HEK293T (cell line): Measurements from ENCODE around the gene CTF1.

Experiments
- ARNT ChIP-seq: fragments of 450-650 bp; IDR thresholded peaks from 2 replicates; pipeline ENCODE4 v1.6.1; 2017; ENCODE audit warnings: mild to moderate bottlenecking
- BHLHE40 ChIP-seq: fragments of 450-650 bp; IDR thresholded peaks from 2 replicates; pipeline ENCODE4 v1.6.1; 2016; ENCODE audit warnings: mild to moderate bottlenecking, moderate library complexity, borderline replicate concordance
- CTBP1 ChIP-seq: fragments of 450-650 bp; IDR thresholded peaks from 2 replicates; pipeline ENCODE4 v1.6.1; 2016; ENCODE audit warnings: borderline replicate concordance
- ELF4 ChIP-seq: fragments of 450-650 bp; IDR thresholded peaks from 2 replicates; pipeline ENCODE4 v1.6.1; 2017; ENCODE audit warnings: antibody characterized with exemption
- FOXK2 ChIP-seq: fragments of 450-650 bp; IDR thresholded peaks from 2 replicates; pipeline ENCODE4 v1.6.1; 2016; ENCODE audit warnings: mild to moderate bottlenecking
- FOXM1 ChIP-seq: fragments of 450-650 bp; IDR thresholded peaks from 2 replicates; pipeline ENCODE4 v1.6.1; 2017; ENCODE audit warnings: mild to moderate bottlenecking, borderline replicate concordance
- HDGF ChIP-seq: fragments of 450-650 bp; IDR thresholded peaks from 2 replicates; pipeline ENCODE4 v1.6.1; 2017; ENCODE audit warnings: antibody characterized with exemption, borderline replicate concordance
- L3MBTL2 ChIP-seq: fragments of 450-650 bp; conservative IDR thresholded peaks from 2 replicates; pipeline ENCODE4 v1.6.1; 2016; ENCODE audit warnings: mild to moderate bottlenecking
- LEF1 ChIP-seq: fragments of 450-650 bp; IDR thresholded peaks from 2 replicates; pipeline ENCODE4 v1.6.1; 2017; ENCODE audit warnings: mild to moderate bottlenecking, borderline replicate concordance
- NFRKB ChIP-seq: fragments of 450-650 bp; IDR thresholded peaks from 2 replicates; pipeline ENCODE4 v1.6.1; 2016; ENCODE audit warnings: mild to moderate bottlenecking, moderate library complexity
- SP1 ChIP-seq: fragments of 450-650 bp; IDR thresholded peaks from 2 replicates; pipeline ENCODE4 v1.6.1; 2017
- SUZ12 ChIP-seq: fragments of 450-650 bp; IDR thresholded peaks from 2 replicates; pipeline ENCODE4 v1.6.1; 2016; ENCODE audit warnings: mild to moderate bottlenecking
- TARDBP ChIP-seq: fragments of 450-650 bp; IDR thresholded peaks from 2 replicates; pipeline ENCODE4 v1.6.1; 2016
- ZNF384 ChIP-seq: fragments of 450-650 bp; IDR thresholded peaks from 2 replicates; pipeline ENCODE4 v1.6.1; 2016

DNA sequence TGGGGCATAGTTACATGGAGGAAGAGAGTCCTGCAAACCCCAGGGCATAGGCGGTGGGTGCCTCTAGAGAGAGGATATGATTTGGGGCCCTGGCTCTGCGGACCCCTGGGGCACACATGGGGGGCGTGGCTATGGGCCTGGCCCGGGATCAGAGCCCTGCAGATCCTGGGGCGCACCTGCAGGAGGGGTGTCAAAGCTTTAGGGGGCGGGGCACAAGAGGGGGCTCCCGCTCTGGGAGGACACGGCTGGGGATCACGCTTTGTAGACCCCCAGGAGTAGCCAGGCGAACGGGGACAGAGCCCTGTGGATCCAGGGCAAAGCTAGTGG lies 3.0 kb upstream of the CTF1 start:
- TF ChIP-seq SP1 (no peak), FOXK2 (no peak), ELF4 (no peak), FOXM1 (no peak), SUZ12 (no peak), TARDBP (no peak), CTBP1 (no peak), BHLHE40 (no peak), ZNF384 (no peak), NFRKB (no peak), L3MBTL2 (no peak), LEF1 (no peak), ARNT (no peak), HDGF (no peak)
